GM10248 (cell line): ENCODE measurements around the gene USP10.
"Not testable (repeated sequence)": the region's sequence is repeated elsewhere in the genome, so short reads cannot be mapped to it uniquely, and the experiment has no call there.

Experiments
- CTCF ChIA-PET: fragments of 300-600 bp; sonication (Branson Sonifier 250); formaldehyde crosslinking; extraction: SDS; loops from one replicate; lab custom pipeline; 2021; ENCODE audit warnings: antibody characterized with exemption; lab: Yijun Ruan, JAX
- POLR2A ChIA-PET: fragments of 350-650 bp; sonication (Branson Sonifier 250); formaldehyde crosslinking; extraction: SDS; loops from one replicate; lab custom pipeline; 2020; ENCODE audit warnings: antibody characterized with exemption; lab: Yijun Ruan, JAX
- DNase-seq: peaks from one replicate; pipeline ENCODE4 v3.0.0; 2012; ENCODE audit errors: extremely low spot score
- TF ChIP-seq, protein P1 (sequence below): IDR thresholded peaks from 2 replicates; pipeline ENCODE4 v1.5.1; 2012; ENCODE audit warnings: mild to moderate bottlenecking, low read depth; ENCODE audit errors: extremely low read depth, missing control alignments, control extremely low read depth

The USP10 gene

DNA sequence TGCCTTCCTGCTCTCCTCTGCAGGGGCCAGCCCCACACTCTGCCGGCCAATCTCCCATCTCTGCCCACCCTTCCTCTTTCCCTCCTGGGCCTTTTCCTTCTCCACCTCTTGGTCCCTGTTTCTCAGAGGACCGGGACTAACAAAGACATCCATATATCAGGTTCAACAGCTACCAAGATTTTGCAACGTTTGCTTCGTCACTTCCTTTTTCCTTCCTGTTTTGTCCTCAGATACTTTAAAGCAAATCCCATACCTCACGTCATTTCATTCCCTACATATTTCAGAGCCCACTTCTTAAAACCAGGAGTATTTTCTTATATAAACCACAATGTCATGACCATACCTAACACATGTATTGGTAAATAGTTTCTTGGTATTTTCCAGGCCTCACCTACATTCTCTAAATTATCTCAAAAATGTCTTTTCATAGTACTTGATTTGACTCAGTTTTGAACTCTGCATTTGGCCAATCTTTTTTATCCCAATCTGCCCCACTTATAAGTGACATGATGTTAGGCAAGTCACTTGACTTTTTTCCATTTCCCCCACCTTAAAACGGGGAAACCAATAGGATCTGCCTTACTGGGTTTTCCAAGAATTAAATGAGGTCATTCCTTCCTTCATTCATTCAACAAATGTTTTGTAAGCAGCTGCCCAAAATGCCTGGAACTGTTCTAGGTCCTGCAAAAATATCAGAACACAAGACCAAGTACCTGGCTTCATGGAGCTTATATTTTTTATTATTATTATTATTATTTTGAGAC, 7.2 kb upstream of the USP10 start:
- CTCF ChIA-PET, result interaction anchor here (0.6 to 3.7 kb wide), 5 partner anchors 20 to 69 kb away, joined by 3 to 17 read pairs (median 7); no protein-coding TSS in a partner anchor

DNA sequence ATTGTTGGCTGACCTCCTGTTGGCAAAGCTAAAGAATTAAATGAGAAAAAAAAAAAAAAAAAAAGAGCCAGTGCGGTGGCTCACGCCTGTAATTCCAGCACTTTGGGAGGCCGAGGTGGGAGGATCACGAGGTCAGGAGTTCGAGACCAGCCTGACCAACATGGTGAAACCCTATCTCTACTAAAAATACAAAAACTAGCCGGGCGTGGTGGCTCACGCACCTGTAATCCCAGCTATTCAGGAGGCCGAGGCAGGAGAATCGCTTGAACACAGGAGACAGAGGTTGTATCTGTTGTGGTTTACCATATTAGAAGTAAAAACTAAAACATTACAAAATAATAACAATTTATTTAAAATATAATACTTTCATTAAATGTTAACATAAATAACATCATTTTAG, 5.9 kb upstream of the USP10 start:
- DNase-seq, POLR2A ChIA-PET: not testable (repeated sequence)
- CTCF ChIA-PET, result interaction anchor here (1.0 to 3.7 kb wide), 4 partner anchors 9 to 71 kb away, joined by 3 to 17 read pairs (median 5); no protein-coding TSS in a partner anchor

More for the DNA sequence above, 7.2 kb upstream of the USP10 start:
- POLR2A ChIA-PET, result no interaction called here
- DNase-seq, result no peak
- TF ChIP-seq, protein P1, sequence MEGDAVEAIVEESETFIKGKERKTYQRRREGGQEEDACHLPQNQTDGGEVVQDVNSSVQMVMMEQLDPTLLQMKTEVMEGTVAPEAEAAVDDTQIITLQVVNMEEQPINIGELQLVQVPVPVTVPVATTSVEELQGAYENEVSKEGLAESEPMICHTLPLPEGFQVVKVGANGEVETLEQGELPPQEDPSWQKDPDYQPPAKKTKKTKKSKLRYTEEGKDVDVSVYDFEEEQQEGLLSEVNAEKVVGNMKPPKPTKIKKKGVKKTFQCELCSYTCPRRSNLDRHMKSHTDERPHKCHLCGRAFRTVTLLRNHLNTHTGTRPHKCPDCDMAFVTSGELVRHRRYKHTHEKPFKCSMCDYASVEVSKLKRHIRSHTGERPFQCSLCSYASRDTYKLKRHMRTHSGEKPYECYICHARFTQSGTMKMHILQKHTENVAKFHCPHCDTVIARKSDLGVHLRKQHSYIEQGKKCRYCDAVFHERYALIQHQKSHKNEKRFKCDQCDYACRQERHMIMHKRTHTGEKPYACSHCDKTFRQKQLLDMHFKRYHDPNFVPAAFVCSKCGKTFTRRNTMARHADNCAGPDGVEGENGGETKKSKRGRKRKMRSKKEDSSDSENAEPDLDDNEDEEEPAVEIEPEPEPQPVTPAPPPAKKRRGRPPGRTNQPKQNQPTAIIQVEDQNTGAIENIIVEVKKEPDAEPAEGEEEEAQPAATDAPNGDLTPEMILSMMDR, result no peak

DNA sequence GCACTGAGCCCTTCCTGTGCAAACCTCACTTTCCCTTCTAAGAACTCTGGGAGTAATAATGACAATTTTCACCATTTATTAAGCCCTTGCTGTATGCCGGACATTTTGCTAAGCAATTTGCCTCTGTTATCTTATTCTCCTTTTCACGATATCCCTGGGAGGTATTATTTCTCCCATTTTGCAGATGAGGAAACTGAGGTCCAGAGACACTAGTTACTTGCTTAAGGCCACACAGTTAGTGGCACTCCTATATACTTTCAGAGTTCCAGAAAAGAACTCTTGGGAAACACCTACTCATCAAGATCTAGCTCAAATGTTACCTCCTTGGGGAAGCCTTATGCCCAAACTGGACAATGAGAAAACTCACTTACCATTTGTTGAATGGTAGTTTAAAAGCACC, 4.8 kb upstream of the USP10 start:
- TF ChIP-seq, protein P1, result no peak
- CTCF ChIA-PET, result interaction anchor here (1.0 to 2.8 kb wide), 8 partner anchors 10 to 73 kb away, joined by 3 to 15 read pairs (median 4); no protein-coding TSS in a partner anchor
- POLR2A ChIA-PET, result no interaction called here
- DNase-seq, result no peak

DNA sequence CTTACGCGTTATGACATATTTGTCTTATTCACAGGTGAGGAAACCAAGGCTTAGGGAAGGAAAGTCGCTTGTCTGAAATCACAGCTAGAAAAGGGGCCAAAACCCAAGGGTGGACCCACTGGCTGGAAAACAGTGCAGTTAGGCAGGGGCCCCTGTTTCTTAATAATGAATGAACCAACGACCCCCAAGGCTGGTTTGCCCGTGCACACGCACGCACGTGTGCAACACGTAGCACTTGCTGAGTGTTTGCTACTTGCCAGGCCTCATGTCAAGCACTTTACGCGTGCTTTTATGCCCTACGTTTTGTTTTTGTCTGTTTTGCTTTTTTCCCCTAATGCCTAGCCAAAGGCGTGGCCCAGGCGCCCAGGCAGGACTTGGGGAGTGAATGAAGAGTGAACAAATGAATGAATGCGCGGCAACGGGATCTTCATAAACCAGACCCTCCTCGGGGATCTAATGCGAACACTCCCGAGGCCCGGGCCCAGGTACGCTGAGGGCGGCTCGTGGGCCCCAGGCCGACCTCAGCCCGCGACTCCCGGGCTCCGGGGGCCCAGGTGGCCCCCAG, 571 bp upstream of the USP10 start:
- POLR2A ChIA-PET, result no interaction called here
- CTCF ChIA-PET, result interaction anchor here (0.6 to 2.1 kb wide), 4 partner anchors 17 to 39 kb away, joined by 3 to 7 read pairs (median 6); no protein-coding TSS in a partner anchor
- TF ChIP-seq, protein P1, result no peak
- DNase-seq, result no peak

DNA sequence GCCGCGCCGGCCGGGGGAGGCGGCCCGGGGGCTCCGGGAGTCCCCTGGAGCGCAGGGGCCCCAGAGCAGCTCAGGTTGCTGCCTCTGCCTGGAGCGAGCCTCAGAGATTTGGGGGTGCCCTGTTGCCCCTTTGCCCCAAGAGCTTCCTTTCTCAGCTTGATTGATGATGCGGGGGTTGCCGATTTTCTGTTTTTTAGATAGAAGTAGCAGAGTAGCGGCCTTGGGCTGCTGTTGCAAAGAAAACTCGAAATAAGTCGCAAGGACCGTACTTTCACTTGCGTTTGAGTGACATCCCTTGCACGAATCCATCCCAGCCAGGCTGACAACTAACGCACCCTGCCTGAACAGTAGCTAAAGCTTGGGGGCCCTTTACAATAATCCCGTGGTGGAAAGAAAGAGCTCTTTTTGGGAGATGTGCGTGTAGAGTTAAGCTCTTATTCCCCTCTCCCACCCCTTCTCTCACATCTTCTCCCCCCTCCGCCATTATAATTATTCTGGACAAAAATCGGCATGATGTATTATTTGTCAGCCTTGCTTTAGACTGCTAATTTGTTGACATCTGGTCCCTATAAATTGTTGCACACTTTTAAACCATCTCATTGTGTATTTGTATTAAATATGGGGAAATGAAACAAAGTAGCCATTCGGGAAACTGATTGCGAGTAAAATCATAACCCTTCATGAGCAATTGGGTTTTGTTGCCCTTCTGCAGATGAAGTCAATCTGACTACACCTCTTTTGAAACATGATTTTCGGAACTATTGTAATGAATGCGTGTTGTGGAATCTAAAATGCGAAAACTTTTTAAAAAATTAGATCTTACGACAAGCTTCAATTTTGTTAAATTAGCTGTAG, 873 bp downstream of the USP10 start:
- POLR2A ChIA-PET, result interaction anchor here (1.1 kb wide), 1 partner anchor 45 kb away, joined by 3 read pairs; no protein-coding TSS in a partner anchor
- peak; percentile 33 for DNase-seq
- TF ChIP-seq, protein P1, result no peak
- CTCF ChIA-PET, result interaction anchor here (0.9 to 4.4 kb wide), 10 partner anchors 9 to 194 kb away, joined by 3 to 44 read pairs (median 6); no protein-coding TSS in a partner anchor

DNA sequence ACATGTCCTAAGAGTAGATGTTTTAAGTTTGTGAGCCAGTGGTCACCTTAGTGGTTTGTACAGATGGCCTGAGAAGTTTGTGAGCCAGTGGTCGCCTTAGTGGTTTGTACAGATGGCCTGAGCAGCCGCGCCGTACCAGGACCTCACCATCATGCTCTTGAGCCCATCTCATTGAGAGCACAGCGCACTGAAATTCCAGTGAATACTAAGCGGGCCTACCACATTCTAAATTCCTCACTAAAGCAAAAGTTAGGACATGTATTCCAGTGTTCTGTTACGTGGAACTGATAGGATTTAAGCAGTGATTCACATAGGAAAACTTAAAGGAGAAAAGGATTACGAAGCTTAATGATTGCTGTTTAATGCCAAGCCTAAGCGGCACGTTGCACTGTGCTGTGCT, 3.9 kb downstream of the USP10 start:
- ChIA-PET CTCF (interaction anchor here (0.9 to 4.4 kb wide), 12 partner anchors 10 to 249 kb away, joined by 3 to 44 read pairs (median 4); partner anchors contain the start of gene MEAK7), POLR2A (no interaction called here)
- TF ChIP-seq, protein P1, result no peak
- no peak for DNase-seq
